Measurements from ENCODE around the gene FBXO7.

The FBXO7 gene

GRCh38 chr22:32522237-32522636, 47.6 kb downstream of the FBXO7 start:
- ChIA-PET CTCF (interaction anchor here (0.6 to 3.1 kb wide), 3 partner anchors 47 to 274 kb away, joined by 3 to 13 read pairs (median 4); no protein-coding TSS in a partner anchor), POLR2A (no interaction called here)
- H3K9me3 ChIP-seq (ENCODE audit: control insufficient read depth, insufficient read depth, low read depth, low read length): no peaks in the 10 kb centered on the region
- no peak overlapping the region for H3K4me3 ChIP-seq (ENCODE audit: low read depth, low read length)
- H3K27ac ChIP-seq (ENCODE audit: extremely low read depth, low read depth, low read length): no peak overlapping the region
- H3K4me1 ChIP-seq (ENCODE audit: control insufficient read depth, insufficient read depth, low read length): no peaks in the 10 kb centered on the region
- TF ChIP-seq OSR2 (tag by site-specific recombination; IDR thresholded peaks at IDR 0.05): no peak
- TF ChIP-seq ZNF585B (tag by site-specific recombination; IDR thresholded peaks at IDR 0.05): no peak
- TF ChIP-seq ZNF324 (tag by site-specific recombination; IDR thresholded peaks at IDR 0.05): no peak
- TF ChIP-seq ZNF132 (tag by site-specific recombination; IDR thresholded peaks at IDR 0.05; ENCODE audit: borderline replicate concordance): no peak
- TF ChIP-seq ZNF768 (tag by site-specific recombination; IDR thresholded peaks at IDR 0.05): no peak
- no peak for TF ChIP-seq ZNF211 (tag by site-specific recombination; IDR thresholded peaks at IDR 0.05; ENCODE audit: low read depth)
- TF ChIP-seq ZNF76 (tag by site-specific recombination; IDR thresholded peaks at IDR 0.05; ENCODE audit: borderline replicate concordance, low read depth): no peak
- no peak for TF ChIP-seq ZNF501 (tag by site-specific recombination; IDR thresholded peaks at IDR 0.05)
- no peaks in the 10 kb centered on the region for H3K36me3 ChIP-seq (ENCODE audit: control insufficient read depth in 2 of 2, insufficient read depth in 1 of 2, low read length in 2 of 2)

GRCh38 chr22:32527756-32528155, 53.1 kb downstream of the FBXO7 start:
- ChIA-PET POLR2A (no interaction called here), CTCF (interaction anchor here (0.7 to 9.7 kb wide), 16 partner anchors 10 to 675 kb away, joined by 3 to 238 read pairs (median 6); partner anchors contain the start of gene TIMP3)
- H3K4me3 ChIP-seq (ENCODE audit: low read depth, low read length): no peak overlapping the region
- TF ChIP-seq BCL11B (tag by site-specific recombination; IDR thresholded peaks at IDR 0.05; ENCODE audit: low read depth): no peak
- no peak for TF ChIP-seq GFI1B (tag by site-specific recombination; IDR thresholded peaks at IDR 0.05)
- no peak for TF ChIP-seq ZNF280D (tag by site-specific recombination; IDR thresholded peaks at IDR 0.05)
- no peak for TF ChIP-seq ZNF510 (tag by site-specific recombination; IDR thresholded peaks at IDR 0.05; ENCODE audit: insufficient replicate concordance)
- TF ChIP-seq ZNF423 (tag by site-specific recombination; IDR thresholded peaks at IDR 0.05): no peak
- no peak for TF ChIP-seq ZBTB21 (tag by site-specific recombination; IDR thresholded peaks at IDR 0.05)
- H3K4me1 ChIP-seq (ENCODE audit: control insufficient read depth, insufficient read depth, low read length): peaks cover 5% of the 10 kb centered on the region
- no peak overlapping the region for H3K27ac ChIP-seq (ENCODE audit: extremely low read depth, low read depth, low read length)
- no peaks in the 10 kb centered on the region for H3K9me3 ChIP-seq (ENCODE audit: control insufficient read depth, insufficient read depth, low read depth, low read length)
- no peaks in the 10 kb centered on the region for H3K36me3 ChIP-seq (ENCODE audit: control insufficient read depth in 2 of 2, insufficient read depth in 1 of 2, low read length in 2 of 2)

GRCh38 chr22:32528316-32528715, 53.7 kb downstream of the FBXO7 start:
- CTCF ChIA-PET: interaction anchor here (0.6 to 9.7 kb wide), 34 partner anchors 9 to 681 kb away, joined by 3 to 238 read pairs (median 4); partner anchors contain the start of gene TIMP3
- Histone ChIP-seq H3K4me1 (ENCODE audit: control insufficient read depth, insufficient read depth, low read length) (peaks cover 5% of the 10 kb centered on the region), H3K27ac (ENCODE audit: extremely low read depth, low read depth, low read length) (no peak overlapping the region), H3K4me3 (ENCODE audit: low read depth, low read length) (no peak overlapping the region), H3K36me3 (ENCODE audit: control insufficient read depth in 2 of 2, insufficient read depth in 1 of 2, low read length in 2 of 2) (no peaks in the 10 kb centered on the region), H3K9me3 (ENCODE audit: control insufficient read depth, insufficient read depth, low read depth, low read length) (no peaks in the 10 kb centered on the region)
- TF ChIP-seq KLF1 (tag by site-specific recombination; IDR thresholded peaks at IDR 0.05): no peak
- TF ChIP-seq PRDM10 (tag by site-specific recombination; IDR thresholded peaks at IDR 0.05): no peak
- no peak for TF ChIP-seq AEBP2 (tag by site-specific recombination; IDR thresholded peaks at IDR 0.05; ENCODE audit: borderline replicate concordance)
- TF ChIP-seq ZBTB21 (tag by site-specific recombination; IDR thresholded peaks at IDR 0.05): no peak
- TF ChIP-seq ZNF221 (tag by site-specific recombination; IDR thresholded peaks at IDR 0.05; ENCODE audit: borderline replicate concordance): no peak
- POLR2A ChIA-PET: interaction anchor here (1.6 kb wide), 1 partner anchor 473 kb away, joined by 4 read pairs; no protein-coding TSS in a partner anchor
